Esophagus squamous epithelium (tissue), 5 donors: ENCODE data around the gene MMADHC. TPM values are rescaled to one million over a fixed set of nuclear protein-coding genes. Genes with fewer than 3 reads are reported as not detected.
"Not testable (repeated sequence)": the region's sequence is repeated elsewhere in the genome, so short reads cannot be mapped to it uniquely, and the experiment has no call there.

Experiments
- DNase-seq: peaks from one replicate; lab custom pipeline; 2025; lab: John Stamatoyannopoulos, UW
- H3K27ac ChIP-seq, 4 donors: fragments of 200-600 bp; sonication (generic); one replicate each; pipeline ENCODE4 v1.5.1; 2016 to 2019; ENCODE audit warnings: mild to moderate bottlenecking in 1 of 4
- H3K27me3 ChIP-seq, 4 donors: fragments of 200-600 bp; sonication (generic); 1 replicate in 3 of 4; 2 replicates in 1 of 4; pipeline versions ENCODE4 v1.5.1 to v1.6.0; 2017 to 2021; ENCODE audit warnings: antibody characterized with exemption in 1 of 4
- H3K36me3 ChIP-seq, 3 donors: fragments of 200-600 bp; sonication (generic); one replicate each; pipeline ENCODE4 v1.5.1; 2016 to 2019
- H3K4me1 ChIP-seq, 3 donors: fragments of 200-600 bp; sonication (generic); one replicate each; pipeline ENCODE4 v1.5.1; 2017 to 2019
- H3K4me3 ChIP-seq, 4 donors: fragments of 200-600 bp; sonication (generic); 1 replicate in 3 of 4; 2 replicates in 1 of 4; pipeline ENCODE4 v1.5.1; 2016 to 2019; ENCODE audit warnings: mild to moderate bottlenecking in 2 of 4, moderate library complexity in 1 of 4
- H3K9me3 ChIP-seq, 3 donors: fragments of 200-600 bp; sonication (generic); one replicate each; pipeline ENCODE4 v1.5.1; 2016 to 2019
- POLR2A ChIP-seq, 4 donors: fragments of 450-650 bp; IDR thresholded peaks; one replicate each; pipeline ENCODE4 v1.6.1; 2017; ENCODE audit warnings: antibody characterized with exemption in 4 of 4, mild to moderate bottlenecking in 4 of 4, moderate library complexity in 3 of 4
- WGBS, 2 donors: methylation state at CpG; one replicate each; pipeline ENCODE4 v1.1.5; 2018; 5-methylcytosine and 5-hydroxymethylcytosine counted together
- intact Hi-C: fragments of 100-400 bp; cut with DNase I; formaldehyde crosslinking; loops from one replicate; pipeline ENCODE4 v1.15.0; 2022
- total RNA-seq, 4 donors: library from RNA; depleted of rRNA; stranded (reverse); fragments of >200 nt; gene quantifications; one replicate each; pipeline ENCODE4 v1.1.0, GENCODE V29; 2016
- TF ChIP-seq, protein P1 (sequence below), 6 experiments: fragments of 450-650 bp in 4 of 6; fragments of 200-600 bp in 2 of 6; sonication (generic) in 2 of 6; IDR thresholded peaks; one replicate each; pipeline ENCODE4 v1.5.1; 2016 to 2019; ENCODE audit warnings: antibody characterized with exemption in 6 of 6, mild to moderate bottlenecking in 4 of 6, moderate library complexity in 4 of 6
- donor health status: DM: yes; HTN: yes; CAD: no.

MMADHC gene
- total RNA-seq, 4 donors from 2014 or later = 71.9 to 134 (median 110) TPM

DNA sequence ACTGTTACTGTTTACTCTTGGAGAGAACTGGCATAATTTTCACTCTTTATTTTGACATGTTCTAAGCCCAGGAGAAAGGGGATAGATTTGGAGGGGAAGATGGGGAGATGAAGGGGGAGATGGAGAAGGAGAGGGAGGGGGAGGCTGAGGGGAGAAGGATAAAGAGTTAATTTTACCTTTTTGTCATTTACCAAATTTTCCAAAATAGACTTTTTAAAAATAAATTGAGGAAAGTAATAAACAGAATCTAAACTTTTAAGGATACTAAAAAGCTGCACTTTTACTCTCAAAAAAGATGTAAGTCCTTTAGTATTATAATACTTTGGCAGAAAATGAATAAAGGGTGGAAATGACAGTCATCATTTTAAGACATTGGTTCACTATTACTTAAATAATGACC lies 12.3 kb downstream of the MMADHC start:
- H3K27ac ChIP-seq = no peak overlapping the region

DNA sequence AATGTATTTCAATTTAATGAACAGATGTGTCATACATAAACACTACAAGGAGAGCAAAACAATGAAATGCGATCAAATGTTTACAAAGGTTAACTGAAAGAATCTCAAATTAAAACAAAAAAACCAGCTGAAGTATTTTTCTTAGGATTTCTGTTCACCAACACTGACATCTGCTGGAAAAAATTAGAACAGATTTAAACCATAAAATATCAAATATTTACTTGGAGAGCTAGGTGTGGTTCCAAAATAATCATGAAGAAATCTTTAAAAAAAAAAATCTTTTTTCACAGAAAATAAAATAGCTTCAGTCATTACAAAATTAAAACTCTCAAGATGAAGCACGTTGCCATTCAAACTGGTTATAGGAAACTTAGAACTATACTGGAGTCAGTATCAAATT lies 13.8 kb downstream of the MMADHC start:
- intact Hi-C loops = no loop called here
- TF ChIP-seq POLR2A (IDR thresholded peaks at IDR 0.05) = no peak
- TF ChIP-seq, protein P1, sequence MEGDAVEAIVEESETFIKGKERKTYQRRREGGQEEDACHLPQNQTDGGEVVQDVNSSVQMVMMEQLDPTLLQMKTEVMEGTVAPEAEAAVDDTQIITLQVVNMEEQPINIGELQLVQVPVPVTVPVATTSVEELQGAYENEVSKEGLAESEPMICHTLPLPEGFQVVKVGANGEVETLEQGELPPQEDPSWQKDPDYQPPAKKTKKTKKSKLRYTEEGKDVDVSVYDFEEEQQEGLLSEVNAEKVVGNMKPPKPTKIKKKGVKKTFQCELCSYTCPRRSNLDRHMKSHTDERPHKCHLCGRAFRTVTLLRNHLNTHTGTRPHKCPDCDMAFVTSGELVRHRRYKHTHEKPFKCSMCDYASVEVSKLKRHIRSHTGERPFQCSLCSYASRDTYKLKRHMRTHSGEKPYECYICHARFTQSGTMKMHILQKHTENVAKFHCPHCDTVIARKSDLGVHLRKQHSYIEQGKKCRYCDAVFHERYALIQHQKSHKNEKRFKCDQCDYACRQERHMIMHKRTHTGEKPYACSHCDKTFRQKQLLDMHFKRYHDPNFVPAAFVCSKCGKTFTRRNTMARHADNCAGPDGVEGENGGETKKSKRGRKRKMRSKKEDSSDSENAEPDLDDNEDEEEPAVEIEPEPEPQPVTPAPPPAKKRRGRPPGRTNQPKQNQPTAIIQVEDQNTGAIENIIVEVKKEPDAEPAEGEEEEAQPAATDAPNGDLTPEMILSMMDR (IDR thresholded peaks at IDR 0.05) = peak in 3 of 6 experiments; percentile 28 to 37 (median 31)
- Histone ChIP-seq H3K27me3 (no peaks in the 10 kb centered on the region), H3K9me3 (no peaks in the 10 kb centered on the region), H3K27ac (no peak overlapping the region), H3K4me3 (no peak overlapping the region), H3K4me1 (peaks cover 0 to 26% (median 0%) of the 10 kb centered on the region in 3 donors), H3K36me3 (peaks cover 12 to 94% (median 29%) of the 10 kb centered on the region in 3 donors)
- DNase-seq = no peak
- WGBS, 2 donors = 60 to 73% methylated on average over 2 of the region's 2 CpGs

More for the DNA sequence above, 12.3 kb downstream of the MMADHC start:
- H3K4me3 ChIP-seq = no peak overlapping the region
- no peak for DNase-seq
- peaks cover 0 to 37% (median 3%) of the 10 kb centered on the region in 3 donors for H3K4me1 ChIP-seq
- peaks cover 12 to 94% (median 24%) of the 10 kb centered on the region in 3 donors for H3K36me3 ChIP-seq
- H3K27me3 ChIP-seq = no peaks in the 10 kb centered on the region
- intact Hi-C loops = no loop called here
- no peak for TF ChIP-seq POLR2A (IDR thresholded peaks at IDR 0.05)
- TF ChIP-seq, protein P1 (IDR thresholded peaks at IDR 0.05) = no peak
- H3K9me3 ChIP-seq = no peaks in the 10 kb centered on the region

DNA sequence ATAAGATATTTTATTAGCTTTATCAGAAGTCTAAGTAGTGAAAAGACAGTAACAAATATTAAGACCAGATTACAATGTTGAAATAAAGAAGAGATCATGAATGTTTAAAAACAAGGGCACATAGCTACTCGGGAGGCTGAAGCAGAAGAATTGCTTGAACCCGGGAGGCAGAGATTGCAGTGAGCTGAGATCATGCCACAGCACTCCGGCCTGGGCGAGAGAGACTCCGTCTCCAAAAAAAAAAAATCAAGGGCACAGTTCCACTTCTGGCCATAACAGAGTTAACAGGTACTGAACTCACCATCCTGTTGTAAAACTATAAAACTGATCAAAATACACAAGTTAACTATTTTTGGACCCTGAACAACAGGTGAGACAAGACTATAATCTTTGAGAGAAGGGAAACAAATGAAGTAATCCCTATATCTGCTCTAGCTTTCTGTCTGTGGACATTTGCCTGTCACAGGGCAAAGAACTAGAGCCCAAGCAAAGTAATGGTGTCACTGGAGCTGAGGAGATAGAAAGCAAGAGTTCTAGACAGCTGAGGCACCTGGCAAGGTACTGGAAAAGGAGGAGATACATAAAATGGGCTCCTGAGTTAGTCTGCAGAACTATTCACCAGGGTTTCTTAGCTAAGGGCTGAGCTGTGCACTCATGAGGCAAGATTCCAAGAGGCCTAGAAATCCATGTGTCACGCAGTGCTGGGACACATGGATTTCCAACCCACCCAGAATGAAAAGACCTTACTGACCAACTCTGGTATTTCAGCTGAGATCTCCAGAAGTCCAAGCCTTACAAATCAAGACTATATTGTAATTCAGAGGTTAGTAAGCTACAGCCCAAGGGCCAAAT lies 15.2 kb downstream of the MMADHC start:
- DNase-seq = no peak
- Histone ChIP-seq H3K27ac (peak overlapping the region in 1 of 4 donors; percentile 33), H3K36me3 (peaks cover 5 to 94% (median 17%) of the 10 kb centered on the region in 3 donors), H3K4me3 (no peak overlapping the region), H3K27me3 (no peaks in the 10 kb centered on the region), H3K4me1 (peaks cover 0 to 15% (median 0%) of the 10 kb centered on the region in 3 donors), H3K9me3 (no peaks in the 10 kb centered on the region)
- TF ChIP-seq POLR2A (IDR thresholded peaks at IDR 0.05) = no peak
- TF ChIP-seq, protein P1 (IDR thresholded peaks at IDR 0.05) = no peak
- intact Hi-C loops = no loop called here
- 83 to 87% methylated on average over 6 of the region's 6 CpGs for WGBS, 2 donors

DNA sequence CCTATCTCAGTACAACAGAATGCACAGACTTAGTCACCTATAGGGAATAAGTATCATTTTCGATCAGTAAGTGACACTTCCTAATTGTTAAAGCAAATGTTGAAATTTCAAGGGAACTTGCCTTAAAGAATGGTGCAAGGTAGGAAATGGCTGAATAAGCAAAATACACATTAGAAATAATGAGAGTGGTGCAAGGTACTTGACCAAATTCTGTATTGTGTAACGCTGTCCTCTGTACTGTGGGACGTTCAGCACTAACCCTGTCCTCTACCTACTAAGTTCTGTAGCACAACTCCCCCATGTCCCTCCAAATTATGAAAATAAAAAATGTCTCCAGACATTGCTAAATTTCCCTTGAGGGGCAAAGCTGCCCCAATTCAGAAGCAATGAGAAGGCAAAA lies 19.4 kb downstream of the MMADHC start:
- Histone ChIP-seq H3K4me1 (peaks cover 0 to 7% (median 0%) of the 10 kb centered on the region in 3 donors), H3K27me3 (no peaks in the 10 kb centered on the region), H3K27ac (no peak overlapping the region), H3K36me3 (peaks cover 0 to 80% (median 8%) of the 10 kb centered on the region in 3 donors), H3K9me3 (no peaks in the 10 kb centered on the region), H3K4me3 (no peak overlapping the region)
- TF ChIP-seq, protein P1 (IDR thresholded peaks at IDR 0.05) = no peak
- TF ChIP-seq POLR2A (IDR thresholded peaks at IDR 0.05) = no peak
- DNase-seq = no peak
- intact Hi-C loops = no loop called here
- 83 to 93% methylated on average over 3 of the region's 3 CpGs for WGBS, 2 donors

DNA sequence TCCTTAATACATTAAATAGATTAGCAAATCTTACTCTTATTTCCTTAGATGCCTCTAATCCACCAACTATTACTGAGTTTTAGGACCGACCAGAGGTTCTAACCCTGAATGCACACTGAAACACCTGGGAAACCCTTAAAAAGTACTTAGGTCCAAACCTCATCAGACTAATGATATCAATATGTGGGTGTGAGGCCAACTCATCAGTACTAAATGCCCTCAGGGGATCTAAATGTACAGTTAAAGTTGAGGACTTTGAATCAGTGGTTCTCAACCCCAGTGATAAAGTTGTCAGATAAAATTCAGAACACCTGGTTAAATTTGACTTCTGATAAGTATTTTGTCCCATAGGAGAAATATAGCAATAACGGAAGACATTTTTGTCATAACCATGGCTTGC lies 20.9 kb downstream of the MMADHC start:
- intact Hi-C loops = no loop called here
- Histone ChIP-seq H3K27ac (no peak overlapping the region), H3K36me3 (peaks cover 0 to 65% (median 4%) of the 10 kb centered on the region in 3 donors), H3K27me3 (no peaks in the 10 kb centered on the region), H3K4me3 (no peak overlapping the region), H3K4me1 (peaks cover 0 to 3% (median 0%) of the 10 kb centered on the region in 3 donors), H3K9me3 (no peaks in the 10 kb centered on the region)
- WGBS, 2 donors = 87 to 93% methylated on average over 2 of the region's 2 CpGs
- no peak for DNase-seq
- no peak for TF ChIP-seq POLR2A (IDR thresholded peaks at IDR 0.05)
- TF ChIP-seq, protein P1 (IDR thresholded peaks at IDR 0.05) = no peak

DNA sequence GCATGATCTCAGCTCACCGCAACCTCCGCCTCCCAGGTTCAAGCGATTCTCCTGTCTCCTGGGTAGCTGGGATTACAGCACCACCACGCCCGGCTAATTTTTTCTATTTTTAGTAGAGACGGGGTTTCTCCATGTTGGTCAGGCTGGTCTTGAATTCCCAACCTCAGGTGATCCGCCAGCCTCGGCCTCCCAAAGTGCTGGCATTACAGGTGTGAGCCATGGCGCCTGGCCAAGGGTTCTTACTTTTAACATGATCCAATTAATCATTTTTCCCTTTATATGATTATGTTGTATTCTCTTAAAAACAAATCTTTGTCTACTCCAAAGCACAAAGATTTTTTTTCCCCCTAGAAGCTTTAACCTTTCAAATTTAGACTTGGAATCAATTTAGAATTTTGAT lies 21.9 kb downstream of the MMADHC start:
- H3K4me3 ChIP-seq, DNase-seq, H3K9me3 ChIP-seq, H3K27ac ChIP-seq, H3K4me1 ChIP-seq, intact Hi-C loops, H3K27me3 ChIP-seq: not testable (repeated sequence)
- 89 to 93% methylated on average over 9 of the region's 9 CpGs for WGBS, 2 donors
- H3K36me3 ChIP-seq = peaks cover 0 to 55% (median 4%) of the 10 kb centered on the region in 3 donors
